Upper lobe of left lung (tissue), 4 donors: ENCODE measurements around the gene CCKAR.

ENCODE experiments used
- CTCF ChIP-seq, 6 experiments: fragments of 450-650 bp in 4 of 6; fragments of 200-600 bp in 2 of 6; sonication (generic) in 2 of 6; IDR thresholded peaks; one replicate each; pipeline ENCODE4 v1.5.1; 2016 to 2019; ENCODE audit warnings: antibody characterized with exemption in 6 of 6
- POLR2A ChIP-seq, 4 donors: fragments of 450-650 bp; IDR thresholded peaks; one replicate each; pipeline ENCODE4 v1.5.1; 2016 to 2017; ENCODE audit warnings: antibody characterized with exemption in 4 of 4, mild to moderate bottlenecking in 2 of 4
- POLR2AphosphoS5 ChIP-seq, 2 donors: sonication (generic); formaldehyde crosslinking; IDR thresholded peaks; one replicate each; pipeline ENCODE4 v1.5.1; 2017; ENCODE audit warnings: antibody characterized with exemption in 2 of 2

GRCh38 chr4:26475716-26476115 lies 14.6 kb downstream of the CCKAR start:
- TF ChIP-seq POLR2AphosphoS5 (IDR thresholded peaks at IDR 0.05) = no peak
- no peak for TF ChIP-seq CTCF (IDR thresholded peaks at IDR 0.05)
- TF ChIP-seq POLR2A (IDR thresholded peaks at IDR 0.05) = no peak
